GM12878 (cell line): ENCODE data around the gene CSRP3. TPM values are rescaled to one million over a fixed set of nuclear protein-coding genes. Genes with fewer than 3 reads are reported as not detected.

Experiments used
- BACH1 ChIP-seq: fragments of 450-650 bp; IDR thresholded peaks from 2 replicates; pipeline ENCODE4 v1.6.1; 2017; ENCODE audit warnings: mild to moderate bottlenecking, borderline replicate concordance
- BRCA1 ChIP-seq: IDR thresholded peaks from 2 replicates; pipeline ENCODE4 v1.6.1; 2011; ENCODE audit warnings: low read depth, low read length, improper control_type of control experiment
- CBFB ChIP-seq: IDR thresholded peaks from 2 replicates; pipeline ENCODE4 v1.6.1; 2016; ENCODE audit warnings: antibody characterized with exemption, low read depth
- JUND ChIP-seq: IDR thresholded peaks from 2 replicates; pipeline ENCODE4 v1.6.1; 2012; ENCODE audit warnings: low read depth, mild to moderate bottlenecking, low read length, improper control_type of control experiment, moderate library complexity
- MEF2B ChIP-seq: fragments of 450-650 bp; IDR thresholded peaks from 2 replicates; pipeline ENCODE4 v1.6.1; 2018; ENCODE audit warnings: mild to moderate bottlenecking, moderate library complexity; ENCODE audit not compliant: partially characterized antibody, poor library complexity, severe bottlenecking
- MXI1 ChIP-seq: fragments of 150-350 bp; IDR thresholded peaks from 2 replicates; pipeline ENCODE4 v1.6.1; 2011; ENCODE audit warnings: low read depth, mild to moderate bottlenecking, inconsistent platforms, low read length, improper control_type of control experiment
- NBN ChIP-seq: fragments of 450-650 bp; IDR thresholded peaks from 2 replicates; pipeline ENCODE4 v1.6.1; 2016
- NFYA ChIP-seq: IDR thresholded peaks from 2 replicates; pipeline ENCODE4 v1.6.1; 2011; ENCODE audit warnings: low read depth, mild to moderate bottlenecking, low read length, improper control_type of control experiment, borderline replicate concordance
- NR2C2 ChIP-seq: IDR thresholded peaks from 2 replicates; pipeline ENCODE4 v1.6.1; 2011; ENCODE audit warnings: borderline replicate concordance, low read depth; ENCODE audit not compliant: control insufficient read depth, insufficient read length
- PKNOX1 ChIP-seq: fragments of 450-650 bp; IDR thresholded peaks from 2 replicates; pipeline ENCODE4 v1.6.1; 2016; ENCODE audit warnings: mild to moderate bottlenecking
- PML ChIP-seq: IDR thresholded peaks from 2 replicates; pipeline ENCODE4 v1.6.1; 2012; ENCODE audit warnings: low read length, inconsistent platforms
- RAD51 ChIP-seq: fragments of 450-650 bp; IDR thresholded peaks from 2 replicates; pipeline ENCODE4 v1.6.1; 2016; ENCODE audit warnings: moderate library complexity, mild to moderate bottlenecking, inconsistent platforms
- RELB ChIP-seq: fragments of 450-650 bp; IDR thresholded peaks from 2 replicates; pipeline ENCODE4 v1.6.1; 2017; ENCODE audit warnings: low read depth, mild to moderate bottlenecking, moderate library complexity
- SMC3 ChIP-seq: IDR thresholded peaks from 2 replicates; pipeline ENCODE4 v1.6.1; 2011; ENCODE audit warnings: low read length, improper control_type of control experiment, borderline replicate concordance
- SP1 ChIP-seq: IDR thresholded peaks from one replicate; pipeline ENCODE4 v1.6.1; 2011; ENCODE audit warnings: low read depth, low read length
- SPI1 ChIP-seq: IDR thresholded peaks from 2 replicates; pipeline ENCODE4 v1.6.1; 2011; ENCODE audit warnings: low read depth, mild to moderate bottlenecking, low read length, moderate library complexity, borderline replicate concordance; ENCODE audit not compliant: insufficient read depth
- TCF12 ChIP-seq: IDR thresholded peaks from 2 replicates; pipeline ENCODE4 v1.6.1; 2011; ENCODE audit warnings: low read depth, mild to moderate bottlenecking, low read length
- ZNF274 ChIP-seq: IDR thresholded peaks from one replicate; pipeline ENCODE4 v1.8.0; 2011; ENCODE audit not compliant: insufficient read length, insufficient read depth
- polyA plus RNA-seq, 11 experiments: library from polyadenylated mRNA; depleted of rRNA in 4 of 11; unstranded in 6 of 11; stranded (reverse) in 5 of 11; fragments of >200 nt; fragmentation: Nextera tagmentation in 4 of 11; fragmentation: Illumina TruSeq in 1 of 11; extraction: Ambion mirVana in 4 of 11; extraction: Trizol in 1 of 11; gene quantifications; 1 replicate in 1 of 11; 2 replicates in 10 of 11; pipeline versions ENCODE4 v1.2.1 to v1.2.3, GENCODE V29; 2011 to 2016; ENCODE audit warnings: inconsistent platforms in 2 of 11, missing spikeins in 2 of 11, low read depth in 1 of 11
- total RNA-seq, 4 experiments: library from RNA; depleted of rRNA in 3 of 4; stranded (reverse); fragments of >200 nt in 3 of 4; fragmentation: Illumina TruSeq in 1 of 4; extraction: Trizol in 1 of 4; gene quantifications; 2 replicates each; pipeline versions ENCODE4 v1.2.1 to v1.2.3, GENCODE V29; 2013 to 2021
- TF ChIP-seq, protein P1 (sequence below): fragments of 450-650 bp; formaldehyde crosslinking; IDR thresholded peaks from 2 replicates; pipeline ENCODE4 v1.4.0; 2020; ENCODE audit warnings: mild to moderate bottlenecking, moderate library complexity
- TF ChIP-seq, protein P2 (sequence below): IDR thresholded peaks from 2 replicates; pipeline ENCODE4 v1.6.1; 2012; ENCODE audit warnings: low read length, inconsistent platforms
- TF ChIP-seq, protein P3 (sequence below): IDR thresholded peaks from 2 replicates; pipeline ENCODE4 v1.6.1; 2012; ENCODE audit warnings: low read depth, low read length, improper control_type of control experiment

The CSRP3 gene
- total and polyA plus RNA-seq, 10 of the 15 experiments (the other 5 are each of a cell fraction or from before 2014, with no cell fraction given) = not detected

GRCh38 chr11:19240420-19241259 lies 38.9 kb upstream of the CSRP3 start, which contains the start of gene E2F8 (continued):
- peak; percentile 59; the same call in 1 of the 2 replicates for TF ChIP-seq TCF12
- TF ChIP-seq SMC3 = no peak
- no peak for TF ChIP-seq BRCA1
- peak; percentile 54; the same call in 1 of the 2 replicates for TF ChIP-seq SPI1
- TF ChIP-seq RAD51 = no peak
- TF ChIP-seq NFYA = no peak
- TF ChIP-seq CBFB = no peak
- peak; percentile 90 for TF ChIP-seq MXI1
- TF ChIP-seq NR2C2 = no peak
- peak; percentile 73; the same call in 1 of the 2 replicates for TF ChIP-seq RELB
- peak; percentile 57 for TF ChIP-seq PKNOX1
- TF ChIP-seq, protein P1, sequence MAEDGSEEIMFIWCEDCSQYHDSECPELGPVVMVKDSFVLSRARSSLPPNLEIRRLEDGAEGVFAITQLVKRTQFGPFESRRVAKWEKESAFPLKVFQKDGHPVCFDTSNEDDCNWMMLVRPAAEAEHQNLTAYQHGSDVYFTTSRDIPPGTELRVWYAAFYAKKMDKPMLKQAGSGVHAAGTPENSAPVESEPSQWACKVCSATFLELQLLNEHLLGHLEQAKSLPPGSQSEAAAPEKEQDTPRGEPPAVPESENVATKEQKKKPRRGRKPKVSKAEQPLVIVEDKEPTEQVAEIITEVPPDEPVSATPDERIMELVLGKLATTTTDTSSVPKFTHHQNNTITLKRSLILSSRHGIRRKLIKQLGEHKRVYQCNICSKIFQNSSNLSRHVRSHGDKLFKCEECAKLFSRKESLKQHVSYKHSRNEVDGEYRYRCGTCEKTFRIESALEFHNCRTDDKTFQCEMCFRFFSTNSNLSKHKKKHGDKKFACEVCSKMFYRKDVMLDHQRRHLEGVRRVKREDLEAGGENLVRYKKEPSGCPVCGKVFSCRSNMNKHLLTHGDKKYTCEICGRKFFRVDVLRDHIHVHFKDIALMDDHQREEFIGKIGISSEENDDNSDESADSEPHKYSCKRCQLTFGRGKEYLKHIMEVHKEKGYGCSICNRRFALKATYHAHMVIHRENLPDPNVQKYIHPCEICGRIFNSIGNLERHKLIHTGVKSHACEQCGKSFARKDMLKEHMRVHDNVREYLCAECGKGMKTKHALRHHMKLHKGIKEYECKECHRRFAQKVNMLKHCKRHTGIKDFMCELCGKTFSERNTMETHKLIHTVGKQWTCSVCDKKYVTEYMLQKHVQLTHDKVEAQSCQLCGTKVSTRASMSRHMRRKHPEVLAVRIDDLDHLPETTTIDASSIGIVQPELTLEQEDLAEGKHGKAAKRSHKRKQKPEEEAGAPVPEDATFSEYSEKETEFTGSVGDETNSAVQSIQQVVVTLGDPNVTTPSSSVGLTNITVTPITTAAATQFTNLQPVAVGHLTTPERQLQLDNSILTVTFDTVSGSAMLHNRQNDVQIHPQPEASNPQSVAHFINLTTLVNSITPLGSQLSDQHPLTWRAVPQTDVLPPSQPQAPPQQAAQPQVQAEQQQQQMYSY (CRISPR knock-in tag) = no peak
- TF ChIP-seq, protein P2, sequence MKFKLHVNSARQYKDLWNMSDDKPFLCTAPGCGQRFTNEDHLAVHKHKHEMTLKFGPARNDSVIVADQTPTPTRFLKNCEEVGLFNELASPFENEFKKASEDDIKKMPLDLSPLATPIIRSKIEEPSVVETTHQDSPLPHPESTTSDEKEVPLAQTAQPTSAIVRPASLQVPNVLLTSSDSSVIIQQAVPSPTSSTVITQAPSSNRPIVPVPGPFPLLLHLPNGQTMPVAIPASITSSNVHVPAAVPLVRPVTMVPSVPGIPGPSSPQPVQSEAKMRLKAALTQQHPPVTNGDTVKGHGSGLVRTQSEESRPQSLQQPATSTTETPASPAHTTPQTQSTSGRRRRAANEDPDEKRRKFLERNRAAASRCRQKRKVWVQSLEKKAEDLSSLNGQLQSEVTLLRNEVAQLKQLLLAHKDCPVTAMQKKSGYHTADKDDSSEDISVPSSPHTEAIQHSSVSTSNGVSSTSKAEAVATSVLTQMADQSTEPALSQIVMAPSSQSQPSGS = no peak
- peak; percentile 42; the same call in 1 of the 2 replicates for TF ChIP-seq NBN
- TF ChIP-seq, protein P3, sequence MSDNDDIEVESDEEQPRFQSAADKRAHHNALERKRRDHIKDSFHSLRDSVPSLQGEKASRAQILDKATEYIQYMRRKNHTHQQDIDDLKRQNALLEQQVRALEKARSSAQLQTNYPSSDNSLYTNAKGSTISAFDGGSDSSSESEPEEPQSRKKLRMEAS = peak; percentile 33; the same call in 1 of the 2 replicates
- TF ChIP-seq JUND = no peak
- no peak for TF ChIP-seq ZNF274
- 0 out of 2 replicates have a peak, but pooled peaks have one; percentile 40 for TF ChIP-seq PML
- TF ChIP-seq SP1 = peak; percentile 91
- peak; percentile 31 for TF ChIP-seq MEF2B
- TF ChIP-seq BACH1 = peak; percentile 61; the same call in 1 of the 2 replicates
